KG1 (cell line): ENCODE measurements around the gene CALML3.

Experiments used
- DNase-seq: peaks from one replicate; lab custom pipeline; 2025; lab: John Stamatoyannopoulos, UW

Gene CALML3

GRCh38 chr10:5538892-5539651 is 14.3 kb downstream of the CALML3 start:
- DNase-seq: no peak

GRCh38 chr10:5540080-5540479 is 15.3 kb downstream of the CALML3 start:
- no peak for DNase-seq

- DNase-seq: no peak
Observed at GRCh38 chr10:5540891-5541290, 16.1 kb downstream of the CALML3 start.

- no peak for DNase-seq
Observed at GRCh38 chr10:5542100-5542499, 17.3 kb downstream of the CALML3 start.

GRCh38 chr10:5543623-5544022 is 18.9 kb downstream of the CALML3 start:
- DNase-seq: no peak

GRCh38 chr10:5544216-5544805 is 19.6 kb downstream of the CALML3 start:
- DNase-seq: no peak

- DNase-seq: no peak
Observed at GRCh38 chr10:5545011-5545410, 20.2 kb downstream of the CALML3 start.

GRCh38 chr10:5545426-5545777 is 20.6 kb downstream of the CALML3 start:
- no peak for DNase-seq

GRCh38 chr10:5545778-5546710 is 21.3 kb downstream of the CALML3 start:
- DNase-seq: no peak

GRCh38 chr10:5546891-5547680 is 22.3 kb downstream of the CALML3 start:
- DNase-seq: no peak

- no peak for DNase-seq
Observed at GRCh38 chr10:5547681-5547930, 22.8 kb downstream of the CALML3 start.

GRCh38 chr10:5547931-5548660 is 23.3 kb downstream of the CALML3 start:
- no peak for DNase-seq

- no peak for DNase-seq
Observed at GRCh38 chr10:5549462-5550249, 24.9 kb downstream of the CALML3 start.

GRCh38 chr10:5550250-5550545 is 25.4 kb downstream of the CALML3 start:
- no peak for DNase-seq

GRCh38 chr10:5550621-5551530 is 26.1 kb downstream of the CALML3 start:
- DNase-seq: no peak

GRCh38 chr10:5551531-5552375 is 27.0 kb downstream of the CALML3 start:
- no peak for DNase-seq

GRCh38 chr10:5552376-5553321 is 27.9 kb downstream of the CALML3 start:
- no peak for DNase-seq
